Natural killer cell (primary cell): ENCODE data around the gene EIF2B4. TPM values are rescaled to one million over a fixed set of nuclear protein-coding genes. Genes with fewer than 3 reads are reported as not detected.

ENCODE experiments used
- ATAC-seq, 3 donors: fragments of 150-1000 bp in 2 of 3; fragments of 200-7000 bp in 1 of 3; cut with Tn5 transposase; 1 replicate in 1 of 3; 2 replicates in 2 of 3; pipeline ENCODE4 v1.10.0; 2021; ENCODE audit warnings: mild to moderate bottlenecking in 2 of 3, moderate library complexity in 2 of 3
- DNase-seq, 2 donors: peaks; one replicate each; pipeline versions ENCODE4 v3.0.0 to v3.0.0-alpha.2; 2013 to 2021; ENCODE audit warnings: mixed read lengths in 1 of 2
- H3K27ac ChIP-seq: one replicate; pipeline ENCODE4 v1.5.1; 2013; ENCODE audit warnings: mild to moderate bottlenecking, low read length
- H3K27me3 ChIP-seq: one replicate; pipeline ENCODE4 v1.6.1; 2013; ENCODE audit warnings: low read length; ENCODE audit not compliant: control insufficient read depth, insufficient read depth
- H3K36me3 ChIP-seq: one replicate; pipeline ENCODE4 v1.6.1; 2013; ENCODE audit warnings: low read length; ENCODE audit not compliant: control insufficient read depth, insufficient read depth
- H3K4me1 ChIP-seq: one replicate; pipeline ENCODE4 v1.6.1; 2013; ENCODE audit warnings: low read length; ENCODE audit not compliant: control insufficient read depth, insufficient read depth
- H3K4me3 ChIP-seq: one replicate; pipeline ENCODE4 v1.5.1; 2013; ENCODE audit warnings: low read length
- H3K9me3 ChIP-seq: one replicate; pipeline ENCODE4 v1.6.1; 2013; ENCODE audit warnings: low read length; ENCODE audit not compliant: control insufficient read depth, insufficient read depth
- H3K27ac Mint-ChIP-seq, 2 donors: one replicate each; pipeline ENCODE4 v1.8.0; 2022; ENCODE audit warnings: mild to moderate bottlenecking in 2 of 2, mixed read lengths in 2 of 2, moderate library complexity in 1 of 2
- H3K27me3 Mint-ChIP-seq, 2 donors: one replicate each; pipeline ENCODE4 v1.8.0; 2022; ENCODE audit warnings: low read depth in 2 of 2, mixed read lengths in 2 of 2
- H3K36me3 Mint-ChIP-seq: one replicate; pipeline ENCODE4 v1.8.0; 2022; ENCODE audit warnings: mixed read lengths
- H3K4me1 Mint-ChIP-seq, 2 donors: one replicate each; pipeline ENCODE4 v1.8.0; 2022; ENCODE audit warnings: mixed read lengths in 2 of 2
- H3K4me3 Mint-ChIP-seq: one replicate; pipeline ENCODE4 v1.8.0; 2022; ENCODE audit warnings: mild to moderate bottlenecking, moderate library complexity, mixed read lengths
- H3K9me3 Mint-ChIP-seq, 2 donors: one replicate each; pipeline ENCODE4 v1.8.0; 2022; ENCODE audit warnings: mixed read lengths in 2 of 2
- WGBS: methylation state at CpG from one replicate; pipeline ENCODE4 v1.1.7; 2013; ENCODE audit warnings: missing lambda C conversion rate; ENCODE audit not compliant: insufficient coverage; 5-methylcytosine and 5-hydroxymethylcytosine counted together
- intact Hi-C: fragments of 100-400 bp; cut with micrococcal nuclease; formaldehyde crosslinking; loops from one replicate; pipeline ENCODE4 v1.14.2; 2022
- total RNA-seq, 4 donors: library from RNA; stranded (reverse); fragments of 120-200 nt in 1 of 4; gene quantifications; one replicate each; pipeline versions ENCODE4 v1.2.3 to v1.2.4, GENCODE V29; 2013 to 2022
- TF ChIP-seq, protein P1 (sequence below): fragments of 200-600 bp; IDR thresholded peaks from one replicate; pipeline ENCODE4 v1.8.0; 2022; ENCODE audit warnings: antibody characterized with exemption

The EIF2B4 gene
- total RNA-seq, 3 donors from 2014 or later (not counting 1 experiment from before 2014, with no cell fraction given) = 35.0 to 44.5 (median 40.8) TPM

- TF ChIP-seq, protein P1, sequence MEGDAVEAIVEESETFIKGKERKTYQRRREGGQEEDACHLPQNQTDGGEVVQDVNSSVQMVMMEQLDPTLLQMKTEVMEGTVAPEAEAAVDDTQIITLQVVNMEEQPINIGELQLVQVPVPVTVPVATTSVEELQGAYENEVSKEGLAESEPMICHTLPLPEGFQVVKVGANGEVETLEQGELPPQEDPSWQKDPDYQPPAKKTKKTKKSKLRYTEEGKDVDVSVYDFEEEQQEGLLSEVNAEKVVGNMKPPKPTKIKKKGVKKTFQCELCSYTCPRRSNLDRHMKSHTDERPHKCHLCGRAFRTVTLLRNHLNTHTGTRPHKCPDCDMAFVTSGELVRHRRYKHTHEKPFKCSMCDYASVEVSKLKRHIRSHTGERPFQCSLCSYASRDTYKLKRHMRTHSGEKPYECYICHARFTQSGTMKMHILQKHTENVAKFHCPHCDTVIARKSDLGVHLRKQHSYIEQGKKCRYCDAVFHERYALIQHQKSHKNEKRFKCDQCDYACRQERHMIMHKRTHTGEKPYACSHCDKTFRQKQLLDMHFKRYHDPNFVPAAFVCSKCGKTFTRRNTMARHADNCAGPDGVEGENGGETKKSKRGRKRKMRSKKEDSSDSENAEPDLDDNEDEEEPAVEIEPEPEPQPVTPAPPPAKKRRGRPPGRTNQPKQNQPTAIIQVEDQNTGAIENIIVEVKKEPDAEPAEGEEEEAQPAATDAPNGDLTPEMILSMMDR = no peak
- intact Hi-C loops = no loop called here
- Histone ChIP-seq H3K9me3 (no peaks in the 10 kb centered on the region), H3K27me3 (no peaks in the 10 kb centered on the region), H3K4me3 (no peak overlapping the region), H3K36me3 (peaks cover 52% of the 10 kb centered on the region), H3K4me1 (no peaks in the 10 kb centered on the region), H3K27ac (no peak overlapping the region)
- no peak for DNase-seq
- no peaks in the 10 kb centered on the region for H3K27me3 Mint-ChIP-seq
- H3K4me1 Mint-ChIP-seq = no peaks in the 10 kb centered on the region
- no peaks in the 10 kb centered on the region for H3K9me3 Mint-ChIP-seq
- peaks cover 8% of the 10 kb centered on the region for H3K36me3 Mint-ChIP-seq
- H3K4me3 Mint-ChIP-seq = no peak overlapping the region
- no peak for ATAC-seq
- WGBS = 96% methylated on average over 7 of the region's 7 CpGs
- no peak overlapping the region for H3K27ac Mint-ChIP-seq
Observed at GRCh38 chr2:27336173-27336572, 34.0 kb downstream of the EIF2B4 start.

DNA sequence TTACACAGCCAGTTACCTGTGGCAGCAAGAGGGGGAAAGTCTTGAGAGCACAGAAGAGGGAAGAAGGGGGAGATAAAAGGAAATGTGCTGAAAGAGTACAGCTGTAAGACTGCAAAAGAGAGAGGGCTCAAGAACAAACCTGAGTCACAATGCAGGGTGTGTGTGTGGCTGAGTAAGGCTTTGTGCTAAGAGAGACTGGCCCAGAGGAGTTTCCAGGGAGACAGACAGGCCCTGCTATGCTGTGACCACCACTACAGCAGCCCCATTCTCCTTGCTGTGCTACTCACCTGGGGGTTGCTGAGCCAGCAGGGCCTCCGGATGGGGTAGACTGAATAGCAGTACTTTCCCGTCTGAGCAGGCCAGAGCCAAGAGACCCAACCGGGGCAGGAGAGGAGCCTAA, 34.8 kb downstream of the EIF2B4 start:
- no peaks in the 10 kb centered on the region for H3K9me3 ChIP-seq
- WGBS = 96% methylated on average over 3 of the region's 3 CpGs
- ATAC-seq (no peak), DNase-seq (no peak)
- TF ChIP-seq, protein P1 = no peak
- H3K27ac ChIP-seq = no peak overlapping the region
- Mint-ChIP-seq H3K4me3 (no peak overlapping the region), H3K9me3 (no peaks in the 10 kb centered on the region), H3K4me1 (no peaks in the 10 kb centered on the region), H3K27me3 (no peaks in the 10 kb centered on the region), H3K36me3 (peaks cover 2% of the 10 kb centered on the region), H3K27ac (no peak overlapping the region)
- no peaks in the 10 kb centered on the region for H3K27me3 ChIP-seq
- no peak overlapping the region for H3K4me3 ChIP-seq
- intact Hi-C loops = no loop called here
- peaks cover 51% of the 10 kb centered on the region for H3K36me3 ChIP-seq
- no peaks in the 10 kb centered on the region for H3K4me1 ChIP-seq

GRCh38 chr2:27324720-27325119, 45.4 kb downstream of the EIF2B4 start:
- no peak overlapping the region for H3K27ac ChIP-seq
- H3K36me3 Mint-ChIP-seq = peaks cover 21% of the 10 kb centered on the region
- H3K4me3 Mint-ChIP-seq = peak overlapping the region; percentile 59
- no peak for DNase-seq
- peaks cover 18 to 23% of the 10 kb centered on the region in 2 donors for H3K4me1 Mint-ChIP-seq
- ATAC-seq = no peak
- no peak overlapping the region for H3K4me3 ChIP-seq
- no peaks in the 10 kb centered on the region for H3K27me3 ChIP-seq
- H3K27me3 Mint-ChIP-seq = no peaks in the 10 kb centered on the region
- H3K9me3 ChIP-seq = no peaks in the 10 kb centered on the region
- H3K9me3 Mint-ChIP-seq = no peaks in the 10 kb centered on the region
- 94% methylated on average over 5 of the region's 5 CpGs for WGBS
- intact Hi-C loops = no loop called here
- H3K36me3 ChIP-seq = peaks cover 32% of the 10 kb centered on the region
- H3K27ac Mint-ChIP-seq = peak overlapping the region; percentile 98 to 99
- H3K4me1 ChIP-seq = peaks cover 18% of the 10 kb centered on the region
- TF ChIP-seq, protein P1 = no peak

DNA sequence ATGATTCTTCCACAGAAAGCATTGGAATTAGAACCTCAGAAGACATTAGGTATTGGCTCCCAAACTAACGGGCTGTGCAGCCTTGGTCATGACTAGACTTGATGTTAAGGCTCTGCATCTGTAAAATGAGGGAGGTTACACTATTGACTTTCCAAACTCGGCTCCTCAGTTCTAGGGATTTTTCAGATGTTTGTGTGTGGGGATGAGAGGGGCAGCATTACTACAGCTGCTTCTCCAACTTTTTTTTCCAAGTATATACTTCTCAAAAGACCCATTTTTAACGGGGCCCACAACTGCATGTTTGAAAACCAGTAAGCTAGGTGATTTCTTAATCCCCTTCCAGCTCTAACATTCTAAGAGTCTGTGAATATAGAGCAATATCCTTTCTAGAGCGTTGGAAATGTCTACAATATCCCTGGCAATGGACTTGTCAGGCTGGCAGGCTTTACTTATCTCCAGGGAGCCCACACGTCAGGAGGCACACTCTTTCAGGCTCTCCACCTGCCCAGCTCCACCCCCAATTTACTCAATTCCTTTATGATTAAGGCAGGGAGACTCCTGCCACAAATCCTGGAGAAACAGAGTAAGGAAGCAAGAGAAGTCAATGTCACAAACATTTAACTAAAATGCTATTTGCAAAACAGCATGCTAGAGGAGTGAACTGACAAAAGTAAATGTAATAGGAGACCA, 46.4 kb downstream of the EIF2B4 start:
- Histone ChIP-seq H3K27ac (peak overlapping the region; percentile 88), H3K9me3 (no peaks in the 10 kb centered on the region), H3K4me1 (peaks cover 18% of the 10 kb centered on the region), H3K27me3 (no peaks in the 10 kb centered on the region), H3K36me3 (peaks cover 22% of the 10 kb centered on the region), H3K4me3 (peak overlapping the region; percentile 79)
- TF ChIP-seq, protein P1 = no peak
- ATAC-seq (no peak), DNase-seq (no peak)
- intact Hi-C loops = loop anchor here (1.0 kb wide), 1 partner anchor 33 kb away; the partner anchor contains the start of gene GTF3C2
- Mint-ChIP-seq H3K4me1 (peaks cover 18 to 23% of the 10 kb centered on the region in 2 donors), H3K4me3 (peak overlapping the region; percentile 99), H3K27me3 (no peaks in the 10 kb centered on the region), H3K36me3 (peaks cover 18% of the 10 kb centered on the region), H3K9me3 (no peaks in the 10 kb centered on the region), H3K27ac (peak overlapping the region; percentile 98 to 99)
- 60% methylated on average over 4 of the region's 5 CpGs for WGBS
